Myocyte (in vitro differentiated cells): Measurements from ENCODE around the gene PAQR3. TPM values are rescaled to one million over a fixed set of nuclear protein-coding genes. Genes with fewer than 3 reads are reported as not detected.

Experiments used
- DNase-seq: peaks from one replicate; pipeline ENCODE4 v3.0.0-alpha.2; 2012; ENCODE audit warnings: low read depth
- polyA plus RNA-seq: library from polyadenylated mRNA; unstranded; fragments of >200 nt; gene quantifications from one replicate; pipeline ENCODE4 v1.2.1, GENCODE V29; 2012; ENCODE audit warnings: missing spikeins
- total RNA-seq: library from RNA; depleted of rRNA; stranded (reverse); fragments of >200 nt; gene quantifications from 2 replicates; pipeline ENCODE4 v1.2.3, GENCODE V29; 2014

The PAQR3 gene
- total RNA-seq = 12.6 and 12.7 TPM in 2 replicates
- polyA plus RNA-seq = 8.1 TPM

GRCh38 chr4:78938868-78939666, at the start of gene PAQR3:
Gene PAQR3, minus strand, starts transcription at chr4:78939438. Its CDS starts 214 bp downstream, at chr4:78939224.
- peak; percentile 85 for DNase-seq

- no peak for DNase-seq
These were observed 48.4 kb upstream of the PAQR3 start for GRCh38 chr4:78987683-78988082.

- no peak for DNase-seq
These were observed 45.4 kb upstream of the PAQR3 start for GRCh38 chr4:78984593-78984992.

- DNase-seq = no peak
These were observed 36.6 kb upstream of the PAQR3 start for GRCh38 chr4:78975865-78976264.

GRCh38 chr4:78971776-78972175, 32.5 kb upstream of the PAQR3 start:
- DNase-seq = no peak

- peak; percentile 19 for DNase-seq
These were observed 32.1 kb upstream of the PAQR3 start for GRCh38 chr4:78971326-78971725.

- no peak for DNase-seq
These were observed 23.4 kb upstream of the PAQR3 start for GRCh38 chr4:78962597-78963115.

- DNase-seq = no peak
These were observed 21.7 kb upstream of the PAQR3 start for GRCh38 chr4:78960926-78961325.

GRCh38 chr4:78956975-78957374, 17.7 kb upstream of the PAQR3 start:
- no peak for DNase-seq

GRCh38 chr4:78953769-78954666, 14.8 kb upstream of the PAQR3 start:
- peak; percentile 31 for DNase-seq

- DNase-seq = no peak
These were observed 14.0 kb upstream of the PAQR3 start for GRCh38 chr4:78953231-78953630.

GRCh38 chr4:78951862-78952472, 12.7 kb upstream of the PAQR3 start:
- DNase-seq = peak; percentile 60

GRCh38 chr4:78949735-78950134, 10.5 kb upstream of the PAQR3 start:
- DNase-seq = no peak

GRCh38 chr4:78945651-78946179, 6.5 kb upstream of the PAQR3 start:
- DNase-seq = no peak

GRCh38 chr4:78944381-78944780, 5.1 kb upstream of the PAQR3 start:
- no peak for DNase-seq

GRCh38 chr4:78940752-78941151, 1.5 kb upstream of the PAQR3 start:
- DNase-seq = no peak

GRCh38 chr4:78939667-78940008, 400 bp upstream of the PAQR3 start:
- DNase-seq = no peak

- no peak for DNase-seq
These were observed 767 bp downstream of the PAQR3 start for GRCh38 chr4:78938474-78938867.

GRCh38 chr4:78937837-78938236, 1.4 kb downstream of the PAQR3 start:
- peak; percentile 9 for DNase-seq

GRCh38 chr4:78936989-78937388, 2.2 kb downstream of the PAQR3 start:
- DNase-seq = no peak

GRCh38 chr4:78930016-78930629, 9.1 kb downstream of the PAQR3 start:
- DNase-seq = no peak
